ENCODE data around the gene NIT1.

The NIT1 gene, protein sequence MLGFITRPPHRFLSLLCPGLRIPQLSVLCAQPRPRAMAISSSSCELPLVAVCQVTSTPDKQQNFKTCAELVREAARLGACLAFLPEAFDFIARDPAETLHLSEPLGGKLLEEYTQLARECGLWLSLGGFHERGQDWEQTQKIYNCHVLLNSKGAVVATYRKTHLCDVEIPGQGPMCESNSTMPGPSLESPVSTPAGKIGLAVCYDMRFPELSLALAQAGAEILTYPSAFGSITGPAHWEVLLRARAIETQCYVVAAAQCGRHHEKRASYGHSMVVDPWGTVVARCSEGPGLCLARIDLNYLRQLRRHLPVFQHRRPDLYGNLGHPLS

DNA sequence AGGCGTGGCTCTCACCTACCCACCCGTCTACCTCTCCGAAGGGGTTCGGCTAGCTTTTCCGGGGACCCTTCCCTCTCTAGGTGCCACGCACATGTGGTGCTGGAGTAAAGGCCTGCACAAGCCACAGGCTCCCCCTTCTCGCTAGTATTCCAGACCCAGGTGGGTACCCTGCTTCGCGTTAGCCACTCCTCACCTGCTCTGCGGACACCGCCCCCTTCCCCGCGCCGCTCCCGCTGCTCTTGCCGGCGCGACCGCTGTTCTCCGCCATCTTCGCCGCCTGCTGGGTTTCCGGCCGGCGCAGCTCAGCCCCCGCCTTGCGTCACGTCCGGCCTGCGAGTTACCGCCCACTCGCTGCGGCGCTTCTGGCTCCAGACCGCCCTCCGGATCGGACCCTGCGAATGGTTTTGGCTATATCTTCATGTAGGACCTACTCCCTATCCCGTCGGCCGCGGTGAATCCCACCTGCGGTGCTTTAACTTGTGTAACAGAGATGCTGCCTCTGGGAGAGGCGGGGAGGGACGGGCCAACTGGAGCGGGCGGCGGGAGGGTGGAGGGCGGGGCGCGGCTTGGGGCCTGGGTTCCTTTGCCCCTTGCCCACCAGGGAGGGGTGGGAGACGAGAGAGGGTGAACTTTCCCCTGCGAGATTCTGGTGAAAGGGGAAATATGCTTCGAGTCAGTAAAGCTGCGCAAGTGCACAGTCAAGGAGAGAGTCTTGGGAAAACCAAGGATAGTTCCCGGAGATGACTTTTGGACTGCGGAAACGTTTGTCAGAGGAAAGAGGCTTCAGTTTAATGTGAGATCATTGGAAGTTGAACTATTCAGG lies at the start of gene NIT1, which contains the start of gene PFDN2:
NIT1 (plus strand) TSS at position 347 of the 823 bp plus-strand sequence; CDS start at position 419, 72 bp downstream.
PFDN2 (minus strand) TSS at position 279 of the 823 bp plus-strand sequence; CDS start at position 268, 11 bp downstream.
- peak; percentile 88 for DNase-seq (ENCODE audit: low read depth)

DNA sequence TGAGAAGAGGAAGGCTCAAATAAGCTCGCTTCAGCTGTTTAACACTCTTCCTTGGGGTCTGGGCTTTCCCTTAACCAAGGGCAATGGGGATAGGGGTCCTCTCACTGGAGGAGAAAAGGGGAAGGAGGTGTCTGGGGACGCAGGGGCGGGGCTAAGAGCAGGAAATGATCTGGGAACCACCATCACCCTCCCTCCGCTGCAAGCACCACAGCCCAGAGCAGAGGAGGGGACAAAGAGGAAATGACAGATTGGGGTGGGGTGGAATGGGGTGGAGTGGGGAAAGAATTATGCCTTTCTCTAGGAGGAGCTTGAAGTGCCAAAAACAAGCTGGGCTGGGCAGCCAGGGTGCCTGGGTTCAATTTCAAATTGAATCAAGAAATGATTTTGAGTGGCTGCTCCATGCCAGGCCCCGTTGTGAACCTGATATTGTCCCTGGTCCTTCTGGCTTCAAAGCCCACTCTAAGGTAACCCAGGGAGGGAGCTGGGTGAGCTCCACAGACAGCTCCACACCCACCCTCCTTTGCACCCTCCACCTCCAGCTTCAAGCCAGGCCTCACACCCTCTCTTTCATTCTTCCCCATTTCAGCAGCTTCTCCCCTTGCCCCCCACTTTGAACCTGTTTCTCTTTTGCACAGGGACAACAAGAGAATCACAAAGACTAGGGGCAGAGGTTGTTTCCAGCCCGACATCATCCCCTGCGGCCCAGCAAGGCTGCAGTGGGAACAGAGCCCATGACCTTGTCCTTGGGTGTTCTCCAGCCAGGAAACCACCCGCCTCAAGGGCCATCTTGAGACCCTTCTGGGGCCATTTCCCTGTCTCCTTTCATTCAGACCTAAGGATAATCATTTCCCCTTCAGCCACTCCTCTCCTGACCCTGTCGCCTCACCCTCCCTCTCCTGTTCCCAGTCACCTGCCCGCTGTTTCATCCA lies 49.3 kb upstream of the NIT1 start:
- DNase-seq (ENCODE audit: low read depth) = no peak

DNA sequence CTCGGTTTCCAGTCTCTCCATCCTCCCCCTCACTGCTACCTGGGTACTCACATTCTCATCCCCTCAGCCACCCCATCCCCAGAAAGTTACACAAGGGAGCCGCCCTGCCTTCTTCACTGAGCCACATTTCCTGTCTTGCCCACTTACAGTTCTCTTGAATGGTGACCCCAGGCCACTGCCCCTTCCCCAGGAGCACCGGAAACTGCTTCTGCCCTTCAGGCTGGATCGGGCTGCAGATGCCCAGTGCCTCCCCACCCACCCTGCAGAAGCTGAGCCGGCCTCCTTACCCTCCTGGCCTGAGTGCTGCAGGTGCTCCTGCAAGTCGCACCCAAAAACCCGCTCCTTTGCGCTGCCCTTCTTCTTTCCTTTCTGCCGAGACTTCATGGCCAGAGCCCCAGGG lies 48.7 kb upstream of the NIT1 start:
- no peak for DNase-seq (ENCODE audit: low read depth)

DNA sequence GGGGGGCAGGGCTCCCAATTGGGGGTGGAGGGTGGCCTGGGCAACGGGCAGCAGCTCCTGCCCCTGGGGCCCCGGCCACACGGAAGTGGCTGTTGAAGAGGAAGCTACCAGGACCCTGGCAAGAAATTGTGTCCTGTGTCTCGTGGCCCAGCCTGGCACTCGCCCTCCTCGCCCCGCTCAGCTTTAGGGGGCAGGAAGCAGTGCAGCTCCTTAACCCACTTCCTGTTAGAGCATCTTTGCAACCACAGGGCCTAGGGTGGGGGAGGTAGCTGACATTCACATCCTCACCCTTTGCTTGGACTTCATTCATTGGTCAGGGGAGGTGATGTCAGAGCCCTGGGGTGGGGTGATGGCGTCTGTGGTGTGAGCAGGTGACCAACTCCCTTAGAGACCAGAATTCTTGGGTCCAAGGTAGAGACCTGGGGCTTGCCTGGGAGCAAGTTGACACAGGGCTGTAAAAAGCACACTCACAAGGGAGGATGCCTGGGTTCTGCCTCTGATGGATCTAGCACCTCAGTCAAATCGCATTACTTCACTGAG lies 48.1 kb upstream of the NIT1 start, which contains the start of gene ARHGAP30:
ARHGAP30 (minus strand) TSS at position 161 of the 540 bp plus-strand sequence. CDS start 267 bp downstream, outside the sequence.
- no peak for DNase-seq (ENCODE audit: low read depth)

DNA sequence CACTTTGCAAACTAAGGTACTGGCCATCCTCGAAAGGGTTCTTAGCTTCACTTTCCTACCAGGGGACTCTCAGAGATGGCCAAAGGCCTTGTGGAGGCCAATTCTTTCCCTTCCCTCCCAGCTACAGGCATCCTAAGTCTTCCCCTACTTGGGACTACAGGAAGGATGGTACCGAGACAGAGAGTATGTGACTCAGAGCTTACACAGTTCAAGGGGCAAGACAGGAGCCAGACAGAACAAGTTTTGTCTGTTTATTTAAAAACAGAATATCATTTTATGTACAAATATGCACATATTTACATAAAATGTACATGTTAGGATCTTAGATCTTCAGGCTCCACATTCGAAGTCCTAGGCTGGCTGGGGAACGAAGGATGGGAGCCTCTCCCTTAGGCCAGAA lies 47.1 kb upstream of the NIT1 start:
- no peak for DNase-seq (ENCODE audit: low read depth)

DNA sequence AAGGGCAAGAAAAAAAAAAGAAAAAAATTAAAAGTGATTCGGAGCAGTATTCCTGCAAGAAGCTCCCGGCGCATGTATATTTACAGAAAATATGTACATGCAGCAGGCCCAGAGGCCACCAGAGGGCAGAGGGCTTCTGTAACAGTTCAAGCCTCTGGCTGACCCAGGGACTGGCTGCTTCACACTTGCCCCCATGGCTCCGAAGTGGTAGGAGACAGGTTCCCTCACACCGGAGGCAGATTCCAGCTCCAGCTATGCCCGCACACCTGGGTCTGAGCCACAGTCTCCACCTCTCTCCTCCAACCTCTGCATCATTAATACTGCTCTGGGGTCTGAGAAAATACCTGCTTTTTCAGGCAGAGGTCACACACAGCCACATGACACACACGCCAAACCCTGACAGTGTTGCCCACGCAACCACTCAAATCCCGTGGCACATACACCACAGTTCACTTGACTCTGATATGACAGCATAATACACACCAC lies 46.0 kb upstream of the NIT1 start:
- peak; percentile 39 for DNase-seq (ENCODE audit: low read depth)

DNA sequence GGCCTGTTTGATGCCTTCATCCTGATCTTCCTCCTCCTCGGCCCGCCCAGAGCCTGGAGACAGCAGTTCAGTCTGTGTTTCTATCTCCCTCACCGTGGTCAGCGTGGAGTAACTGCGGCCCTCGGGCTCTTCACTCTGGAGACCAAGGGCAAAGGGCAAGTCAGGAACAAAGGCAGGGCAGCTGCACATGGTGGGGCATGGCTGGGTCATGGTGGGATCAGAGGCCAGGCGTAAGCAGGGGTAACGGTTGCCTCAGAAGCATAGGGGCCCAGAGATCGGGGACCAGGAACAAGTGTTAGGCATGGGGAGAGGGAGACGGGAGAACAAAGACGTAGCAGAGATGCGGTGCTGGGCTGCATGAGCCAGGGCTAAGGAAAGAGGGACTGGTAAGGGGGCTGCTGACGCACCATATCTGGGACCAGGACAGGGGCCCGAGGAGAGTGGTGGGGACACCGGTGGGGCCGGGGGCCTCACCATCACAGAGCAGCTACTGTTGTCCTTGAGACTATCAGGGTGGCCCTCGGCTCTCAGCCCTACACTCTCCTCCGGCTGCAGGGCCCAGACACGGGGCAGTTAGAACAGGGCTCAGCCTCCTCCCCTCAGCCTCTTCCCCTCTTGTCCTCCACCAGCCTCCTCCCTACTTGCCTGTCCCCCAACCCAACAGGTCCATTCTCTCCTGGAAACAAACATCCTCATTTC lies 45.0 kb upstream of the NIT1 start:
- DNase-seq (ENCODE audit: low read depth) = no peak

DNA sequence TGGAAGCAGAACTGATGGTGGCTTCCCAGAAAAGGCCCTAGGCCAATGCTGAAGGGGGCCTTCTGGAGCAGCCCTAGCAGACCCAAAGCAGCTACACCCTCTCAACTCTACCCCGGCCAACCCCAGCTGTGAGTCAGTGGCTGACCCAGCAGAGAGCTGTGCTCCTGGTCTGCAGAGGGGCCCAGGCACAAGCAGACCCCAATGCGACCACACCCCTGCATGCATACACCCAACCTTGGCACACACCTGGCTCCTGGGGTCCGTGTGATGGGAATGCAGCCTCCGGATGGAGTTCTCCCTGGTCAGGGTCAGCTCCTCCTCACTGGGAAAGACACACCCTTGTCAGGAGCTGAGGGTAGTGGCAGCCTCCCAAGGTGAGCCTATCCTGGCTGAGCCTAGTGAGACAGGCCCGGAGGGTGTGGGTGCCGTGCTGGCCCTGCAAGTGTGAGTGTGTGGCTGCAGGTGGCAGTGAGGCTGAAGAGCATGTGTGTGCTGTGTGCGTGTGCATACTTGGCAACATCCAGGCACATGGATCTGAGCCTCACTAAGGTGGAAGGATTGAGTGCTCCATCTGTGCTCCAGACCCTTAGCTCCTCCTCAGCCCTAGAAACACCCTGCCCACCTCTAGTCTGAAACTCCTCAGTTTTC lies 44.3 kb upstream of the NIT1 start:
- DNase-seq (ENCODE audit: low read depth) = no peak

DNA sequence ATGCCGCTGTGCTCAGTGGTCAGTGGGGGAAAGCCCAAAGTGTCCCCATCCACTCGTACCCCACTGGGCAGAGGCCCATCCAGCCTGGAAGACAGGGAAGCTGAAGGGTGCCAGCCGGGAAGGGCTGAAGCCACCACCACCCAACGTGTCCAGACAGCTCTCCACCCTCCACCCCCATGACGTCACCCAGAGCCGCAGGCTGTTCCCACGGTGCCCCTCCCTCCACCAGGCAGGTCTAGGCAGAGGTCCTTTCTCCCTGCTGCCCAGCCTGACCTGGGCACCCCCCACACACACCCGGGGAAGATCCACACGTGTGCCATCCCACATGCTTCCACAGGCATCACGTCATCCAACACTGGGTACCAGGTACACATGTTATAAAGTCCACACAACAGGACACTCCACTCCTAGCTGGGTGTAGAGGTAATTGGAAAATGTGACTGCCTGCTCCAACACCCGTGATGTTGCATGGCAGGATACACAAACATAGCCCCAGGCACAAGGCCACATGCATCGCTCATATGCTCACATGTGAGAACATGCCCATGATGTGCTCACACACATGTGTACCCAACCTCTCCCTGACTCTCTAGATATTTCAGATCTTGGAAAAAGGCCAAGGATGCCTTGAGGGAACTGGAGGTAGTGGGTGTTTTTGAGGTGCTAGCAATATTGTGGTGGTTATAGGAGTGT lies 43.1 kb upstream of the NIT1 start:
- no peak for DNase-seq (ENCODE audit: low read depth)

DNA sequence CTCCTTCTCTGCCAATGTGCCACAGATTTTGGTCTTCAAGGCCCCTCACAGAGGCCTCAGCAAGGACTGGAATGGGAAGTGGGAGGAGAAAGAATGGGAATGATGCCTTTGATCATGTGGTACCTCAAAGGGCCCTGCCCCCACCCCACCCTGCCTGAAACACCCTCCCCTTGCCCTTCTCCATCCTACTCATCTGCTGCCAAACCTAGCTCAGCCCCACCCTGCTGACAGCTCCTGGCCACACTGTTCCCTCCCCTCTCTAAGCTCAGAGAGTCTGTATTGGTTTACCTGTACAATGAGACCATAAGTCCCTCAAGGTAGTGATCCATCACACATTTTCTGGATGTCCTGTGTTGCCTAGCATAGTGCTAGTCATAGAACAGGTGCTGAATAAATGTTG lies 41.5 kb upstream of the NIT1 start:
- DNase-seq (ENCODE audit: low read depth) = no peak

DNA sequence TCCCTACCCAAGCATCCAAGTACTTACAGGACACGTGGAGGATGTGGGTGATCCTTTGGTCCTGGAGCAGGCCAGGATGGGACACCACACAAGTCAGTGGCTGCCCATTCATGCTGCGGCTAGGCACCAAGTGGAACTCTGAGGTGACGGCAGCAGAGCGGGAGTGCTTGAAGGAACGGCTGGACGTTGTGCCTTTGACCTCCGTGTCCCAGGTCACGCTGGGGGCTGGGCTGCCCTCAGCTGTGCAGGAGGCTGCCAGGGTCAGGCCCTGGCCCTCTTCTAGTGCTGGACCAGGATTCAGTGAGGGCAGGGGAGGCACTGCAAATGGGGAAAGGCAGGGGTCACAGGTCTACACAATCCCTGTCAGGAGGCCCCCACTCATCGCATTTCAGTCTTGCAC lies 40.5 kb upstream of the NIT1 start:
- DNase-seq (ENCODE audit: low read depth) = no peak

DNA sequence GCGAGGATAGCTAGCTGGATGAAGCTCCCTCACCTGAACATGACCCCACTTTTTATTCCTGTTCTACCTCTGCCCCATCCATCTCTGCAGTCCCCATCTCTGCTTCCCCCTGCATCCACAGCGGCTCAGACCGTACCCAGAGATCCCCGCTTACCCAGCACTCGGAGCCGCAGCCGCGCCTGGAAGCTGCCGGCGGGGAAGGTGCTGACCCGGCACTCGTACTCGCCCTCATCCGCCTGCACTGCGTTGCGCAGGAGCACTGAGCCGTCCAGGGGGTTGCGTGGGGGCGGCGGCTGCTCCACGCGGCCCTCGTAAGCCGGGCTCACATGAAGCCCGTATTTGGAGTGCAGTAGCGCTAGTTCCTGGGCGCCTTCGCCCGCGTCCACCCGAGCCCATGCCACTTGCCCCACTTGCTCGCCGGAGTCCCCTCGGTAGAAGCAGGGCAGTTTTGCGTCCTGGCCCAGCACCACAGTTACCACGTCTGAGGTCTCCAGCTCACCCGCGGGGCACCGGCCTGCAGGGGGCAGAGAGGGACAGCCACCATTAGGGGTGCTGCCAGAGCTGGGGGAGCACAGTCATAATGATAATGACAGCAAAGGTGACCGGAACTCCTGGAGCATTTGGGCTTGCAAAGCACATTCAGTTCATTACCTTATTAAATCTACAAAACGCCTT lies 38.3 kb upstream of the NIT1 start:
- DNase-seq (ENCODE audit: low read depth) = no peak

DNA sequence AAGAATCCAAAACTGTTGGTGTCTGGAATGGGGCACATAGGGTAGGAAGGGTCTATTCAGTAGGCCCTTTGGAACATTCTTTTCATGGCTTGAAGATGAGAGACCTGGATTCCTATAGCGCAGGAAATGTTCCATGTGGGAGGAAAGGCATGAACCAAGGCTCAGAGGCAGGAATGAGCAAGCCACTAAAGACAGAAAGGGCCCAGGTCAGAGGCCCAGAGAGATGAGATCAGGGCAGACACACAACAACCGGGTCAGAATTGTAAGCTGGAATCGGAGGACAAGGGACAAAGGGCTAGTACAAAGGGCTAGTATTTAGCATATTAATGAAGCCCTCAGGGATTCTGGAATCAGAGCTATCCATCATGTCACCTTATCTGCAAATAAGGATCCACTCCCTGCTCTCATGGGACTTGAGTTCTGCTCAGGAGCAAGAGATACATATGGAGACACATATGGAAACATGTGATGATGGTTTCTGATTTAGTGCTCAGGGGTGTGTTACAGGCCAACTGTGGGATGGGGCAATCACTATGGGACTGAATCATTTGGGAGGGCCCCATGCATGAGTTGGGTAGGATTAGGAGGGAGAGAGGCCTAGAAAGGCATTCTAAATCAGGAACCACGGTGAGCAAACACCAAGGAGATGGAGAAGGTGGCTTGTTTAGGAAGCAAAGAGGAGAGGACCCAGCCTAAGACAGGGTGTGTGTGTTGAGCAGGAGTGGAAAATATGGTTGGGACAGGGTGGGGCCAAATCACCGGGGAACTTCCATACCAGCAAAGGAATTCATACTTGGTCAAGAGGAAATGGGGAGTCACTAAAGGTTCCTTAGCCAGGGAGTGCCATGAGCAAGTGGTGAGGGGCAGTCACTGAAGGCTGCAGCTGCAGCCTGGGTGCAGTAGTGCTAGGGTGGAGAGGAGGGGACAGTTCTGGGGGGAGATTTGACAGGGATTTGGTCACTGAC lies 37.2 kb upstream of the NIT1 start:
- no peak for DNase-seq (ENCODE audit: low read depth)

DNA sequence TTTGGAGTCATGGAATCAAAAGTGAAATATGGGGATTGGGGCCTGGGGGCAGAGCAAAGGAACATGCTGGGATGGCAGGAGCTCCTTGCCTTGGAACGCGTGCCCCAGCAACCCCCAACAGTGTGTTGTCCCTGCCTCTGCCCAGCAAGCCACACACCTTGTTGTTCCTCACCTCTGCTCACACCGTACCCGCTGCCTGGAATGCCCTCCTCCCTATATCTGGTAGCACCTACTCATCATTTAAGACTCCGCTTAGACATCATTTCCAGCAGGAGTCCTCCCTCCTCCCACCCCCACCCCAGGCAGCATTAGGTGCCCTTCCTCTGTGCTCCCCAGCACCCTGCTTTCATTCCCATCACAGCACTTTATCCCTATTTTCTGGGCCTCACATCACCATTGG lies 36.4 kb upstream of the NIT1 start:
- DNase-seq (ENCODE audit: low read depth) = no peak

DNA sequence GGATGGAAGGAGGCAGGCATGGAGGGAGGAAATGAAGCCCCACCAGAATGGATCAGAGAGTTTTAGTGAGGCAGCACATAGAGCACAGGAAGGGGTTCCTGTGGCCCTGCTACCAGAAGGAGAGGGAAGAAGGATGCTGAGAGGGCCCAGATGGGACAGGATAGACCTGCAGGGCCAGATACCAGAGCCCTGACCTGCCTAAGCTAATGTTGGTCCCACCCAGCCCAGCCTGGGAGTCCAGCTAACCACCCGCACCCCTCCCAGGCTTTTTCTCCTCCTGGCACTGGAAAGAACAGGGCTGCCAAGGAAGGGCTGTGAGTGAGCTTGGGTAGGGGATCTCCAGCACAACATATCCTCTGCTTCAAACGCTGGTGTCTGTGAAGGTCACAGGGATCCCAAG lies 35.4 kb upstream of the NIT1 start:
- no peak for DNase-seq (ENCODE audit: low read depth)

DNA sequence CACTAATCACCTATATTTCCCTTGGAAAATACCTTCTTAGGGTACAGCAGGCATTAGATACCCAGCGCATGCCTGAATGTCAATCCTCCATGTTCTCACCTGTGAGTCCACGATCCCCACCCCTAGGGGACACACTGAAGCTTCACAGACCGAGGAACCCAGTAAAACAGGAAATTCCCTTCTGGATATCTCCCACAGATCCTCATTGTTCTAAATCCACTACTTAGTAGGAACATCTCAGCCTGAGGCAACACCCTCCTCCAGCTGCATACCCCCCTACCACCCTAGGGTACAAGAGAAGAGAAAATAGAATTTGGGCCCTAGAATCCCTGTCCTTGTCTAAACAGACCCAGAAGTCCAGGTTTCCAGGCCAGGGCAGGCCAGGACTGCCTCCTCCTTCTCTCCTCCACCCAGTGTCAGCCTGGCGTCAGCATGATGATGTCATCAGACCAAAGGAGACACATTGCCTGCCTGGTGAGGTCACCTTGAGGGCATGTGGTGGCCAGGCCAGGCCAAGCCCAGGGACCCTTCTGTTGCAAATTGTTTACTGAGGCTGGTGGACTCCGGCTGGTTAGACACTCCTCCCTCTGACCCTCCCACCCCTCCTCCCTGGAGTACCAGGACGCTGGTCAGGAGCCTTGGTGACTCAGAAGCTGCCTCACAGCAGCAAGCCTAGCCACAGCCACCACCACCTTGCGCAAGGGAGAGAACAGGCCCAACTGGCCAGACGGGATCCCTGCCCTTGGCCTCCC lies 34.7 kb upstream of the NIT1 start:
- DNase-seq (ENCODE audit: low read depth) = peak; percentile 97
